Measurements from ENCODE around the gene IL25. TPM values are rescaled to one million over a fixed set of nuclear protein-coding genes. Genes with fewer than 3 reads are reported as not detected.

IL25 gene
- total RNA-seq, 1 donor from 2014 or later, result not detected

GRCh38 chr14:23364164-23365035, 8.2 kb upstream of the IL25 start:
- peaks cover 5 to 18% of the 10 kb centered on the region in 2 donors for H3K4me1 ChIP-seq
- intact Hi-C loops (cut with DNase I), result loop anchor here (1.0 to 10.0 kb wide), 5 partner anchors 12 to 1070 kb away; partner anchors contain the start of genes HOMEZ, NGDN, SLC22A17 and THTPA
- H3K27me3 ChIP-seq, result no peaks in the 10 kb centered on the region

GRCh38 chr14:23365036-23365731, 7.4 kb upstream of the IL25 start, which contains the start of gene EFS:
Gene EFS (minus strand): TSS chr14:23365172. CDS start chr14:23365025, 147 bp downstream.
- H3K4me3 ChIP-seq, result peak within 1 kb of the TSS; percentile 65 to 86
- H3K27ac ChIP-seq, result peak within 1 kb of the TSS; percentile 95 to 97
- H3K9me3 ChIP-seq, result no peaks in the 10 kb centered on the region
- no peaks in the 10 kb centered on the region for H3K27me3 ChIP-seq
- intact Hi-C loops (cut with DNase I), result loop anchor here (1.0 to 10.0 kb wide), 5 partner anchors 13 to 1070 kb away; partner anchors contain the start of genes HOMEZ, NGDN, SLC22A17 and THTPA
- H3K36me3 ChIP-seq, result peaks cover 0 to 2% of the 10 kb centered on the region in 2 donors
- TF ChIP-seq CTCF (IDR thresholded peaks at IDR 0.05), result no peak
- H3K4me1 ChIP-seq, result peaks cover 5 to 18% of the 10 kb centered on the region in 2 donors
- peak in 1 of 2 donors; percentile 68 for DNase-seq (ENCODE audit: low spot score in 2 of 2)

More at GRCh38 chr14:23364164-23365035, 8.2 kb upstream of the IL25 start:
- DNase-seq (ENCODE audit: low spot score in 2 of 2), result peak in 1 of 2 donors; percentile 71
- Histone ChIP-seq H3K4me3 (peak overlapping the region; percentile 65 to 86), H3K36me3 (peaks cover 0 to 10% of the 10 kb centered on the region in 2 donors), H3K27ac (peak overlapping the region; percentile 95 to 97), H3K9me3 (no peaks in the 10 kb centered on the region)
- no peak for TF ChIP-seq CTCF (IDR thresholded peaks at IDR 0.05)

GRCh38 chr14:23365732-23366425, 6.7 kb upstream of the IL25 start:
- peaks cover 5 to 18% of the 10 kb centered on the region in 2 donors for H3K4me1 ChIP-seq
- H3K9me3 ChIP-seq, result no peaks in the 10 kb centered on the region
- H3K4me3 ChIP-seq, result peak overlapping the region; percentile 65 to 86
- no peak for TF ChIP-seq CTCF (IDR thresholded peaks at IDR 0.05)
- H3K27ac ChIP-seq, result peak overlapping the region; percentile 95 to 97
- no peaks in the 10 kb centered on the region for H3K36me3 ChIP-seq
- intact Hi-C loops (cut with DNase I), result loop anchor here (1.0 to 10.0 kb wide), 6 partner anchors 14 to 1069 kb away; partner anchors contain the start of genes HOMEZ, NGDN, PABPN1 and SLC22A17
- peak in 1 of 2 donors; percentile 78 for DNase-seq (ENCODE audit: low spot score in 2 of 2)
- no peaks in the 10 kb centered on the region for H3K27me3 ChIP-seq

DNA sequence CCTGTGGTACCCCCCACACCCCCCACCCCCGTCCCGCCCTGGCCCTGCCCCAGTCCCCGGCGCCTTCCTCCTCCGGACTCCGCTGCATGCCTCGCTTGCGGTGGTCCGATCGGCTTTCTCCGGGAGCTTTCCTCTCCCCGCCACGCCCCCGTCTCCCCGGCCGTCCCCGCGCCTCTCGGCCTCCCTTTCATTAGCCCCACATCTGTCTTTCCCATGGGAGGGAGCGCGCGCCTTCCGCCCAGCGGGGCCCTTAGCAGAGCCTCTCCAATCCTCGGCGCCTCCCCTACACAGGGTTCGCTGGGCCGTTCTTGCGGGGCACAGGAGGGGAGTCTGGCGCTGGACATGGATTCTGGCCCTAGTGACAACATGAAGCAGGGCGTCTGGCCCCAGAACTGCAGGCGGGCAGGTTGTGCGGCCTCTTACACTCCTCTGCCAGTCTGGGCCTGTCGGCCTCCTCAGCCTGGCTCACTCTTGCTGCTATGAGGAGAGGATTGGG, 6.1 kb upstream of the IL25 start:
- intact Hi-C loops (cut with DNase I), result loop anchor here (1.0 to 10.0 kb wide), 5 partner anchors 45 to 1068 kb away; partner anchors contain the start of genes HOMEZ, NGDN, PABPN1 and THTPA
- DNase-seq (ENCODE audit: low spot score in 2 of 2), result peak in 1 of 2 donors; percentile 83
- no peak for TF ChIP-seq CTCF (IDR thresholded peaks at IDR 0.05)
- H3K27me3 ChIP-seq, result no peaks in the 10 kb centered on the region
- H3K4me3 ChIP-seq, result peak overlapping the region; percentile 65 to 86
- H3K9me3 ChIP-seq, result no peaks in the 10 kb centered on the region
- H3K27ac ChIP-seq, result peak overlapping the region; percentile 95 to 97
- no peaks in the 10 kb centered on the region for H3K36me3 ChIP-seq
- peaks cover 5 to 18% of the 10 kb centered on the region in 2 donors for H3K4me1 ChIP-seq

GRCh38 chr14:23370221-23370620, 2.4 kb upstream of the IL25 start:
- no peak for DNase-seq (ENCODE audit: low spot score in 2 of 2)
- H3K4me1 ChIP-seq, result peaks cover 0 to 4% of the 10 kb centered on the region in 2 donors
- no peak for TF ChIP-seq CTCF (IDR thresholded peaks at IDR 0.05)
- H3K36me3 ChIP-seq, result no peaks in the 10 kb centered on the region
- no peaks in the 10 kb centered on the region for H3K9me3 ChIP-seq
- intact Hi-C loops (cut with DNase I), result no loop called here
- no peak overlapping the region for H3K4me3 ChIP-seq
- H3K27ac ChIP-seq, result no peak overlapping the region
- H3K27me3 ChIP-seq, result no peaks in the 10 kb centered on the region
